Peyer's patch (tissue), 4 donors: ENCODE measurements around the gene KCTD11. TPM values are rescaled to one million over a fixed set of nuclear protein-coding genes. Genes with fewer than 3 reads are reported as not detected.
A peak's percentile ranks its signal among the peaks of the same experiment; 100 is the strongest.
"Not testable (repeated sequence)": the region's sequence is repeated elsewhere in the genome, so short reads cannot be mapped to it uniquely, and the experiment has no call there.

Source experiments
- DNase-seq, 3 donors: peaks; one replicate each; pipeline ENCODE4 v3.0.0-alpha.2; 2017 to 2019
- H3K27ac ChIP-seq, 4 donors: fragments of 200-600 bp; sonication (generic); one replicate each; pipeline ENCODE4 v1.5.1; 2016 to 2019
- H3K27me3 ChIP-seq, 2 donors: fragments of 200-600 bp; sonication (generic); one replicate each; pipeline ENCODE4 v1.5.1; 2019
- H3K36me3 ChIP-seq, 3 donors: fragments of 200-600 bp; sonication (generic); one replicate each; pipeline ENCODE4 v1.5.1; 2016 to 2019
- H3K4me1 ChIP-seq, 4 donors: fragments of 200-600 bp; sonication (generic); one replicate each; pipeline ENCODE4 v1.5.1; 2016 to 2019
- H3K4me3 ChIP-seq, 4 donors: fragments of 200-600 bp; sonication (generic); 1 replicate in 3 of 4; 2 replicates in 1 of 4; pipeline ENCODE4 v1.5.1; 2016 to 2019; ENCODE audit warnings: mild to moderate bottlenecking in 1 of 4
- H3K9me3 ChIP-seq, 4 donors: fragments of 200-600 bp; sonication (generic); one replicate each; pipeline ENCODE4 v1.5.1; 2016 to 2019; ENCODE audit warnings: mild to moderate bottlenecking in 1 of 4
- POLR2A ChIP-seq, 2 donors: fragments of 450-650 bp; IDR thresholded peaks; one replicate each; pipeline ENCODE4 v1.5.1; 2017; ENCODE audit warnings: antibody characterized with exemption in 2 of 2, mild to moderate bottlenecking in 2 of 2, moderate library complexity in 2 of 2
- total RNA-seq, 4 donors: library from RNA; depleted of rRNA; stranded (reverse); fragments of >200 nt; gene quantifications; one replicate each; pipeline ENCODE4 v1.1.0, GENCODE V29; 2016
- TF ChIP-seq, protein P1 (sequence below), 6 experiments: fragments of 450-650 bp in 4 of 6; fragments of 200-600 bp in 2 of 6; sonication (generic) in 1 of 6; IDR thresholded peaks; one replicate each; pipeline ENCODE4 v1.5.1; 2017 to 2019; ENCODE audit warnings: antibody characterized with exemption in 6 of 6, mild to moderate bottlenecking in 3 of 6, moderate library complexity in 1 of 6

Gene KCTD11
- total RNA-seq, 4 donors from 2014 or later: 2.5 to 8.9 (median 7.1) TPM

DNA sequence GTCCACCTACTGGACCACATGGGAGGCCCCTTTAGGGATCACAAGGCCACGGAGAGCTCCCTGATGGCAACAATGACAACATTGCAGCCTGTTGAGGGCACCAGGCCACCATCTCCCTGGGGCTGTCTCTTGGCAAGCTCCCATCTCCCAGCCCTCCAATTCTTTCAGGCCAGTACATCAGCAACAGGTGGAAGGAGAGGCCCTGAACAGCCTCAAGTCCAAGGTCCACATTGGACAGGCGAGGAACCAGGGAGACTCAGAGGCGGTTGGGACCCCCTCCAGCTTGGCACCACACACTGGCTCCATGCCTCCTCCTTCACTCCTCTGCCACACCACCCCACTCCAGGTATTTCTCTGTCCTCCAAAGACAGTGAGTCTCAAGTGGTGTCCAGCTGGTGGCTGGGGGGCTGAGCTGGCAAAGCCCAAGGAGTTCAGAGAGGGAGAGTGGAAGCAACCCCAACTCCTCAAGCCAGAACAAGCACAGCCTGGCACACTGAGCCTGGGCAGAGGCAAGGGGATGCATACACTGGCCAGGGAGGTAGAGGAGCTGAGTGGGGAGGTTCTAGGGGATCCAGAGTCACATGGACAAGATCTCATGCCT is 16.9 kb upstream of the KCTD11 start:
- no peaks in the 10 kb centered on the region for H3K27me3 ChIP-seq
- DNase-seq: no peak
- no peak overlapping the region for H3K4me3 ChIP-seq
- no peaks in the 10 kb centered on the region for H3K9me3 ChIP-seq
- peak overlapping the region in 1 of 4 donors; percentile 94 for H3K27ac ChIP-seq
- TF ChIP-seq POLR2A (IDR thresholded peaks at IDR 0.05): no peak
- TF ChIP-seq, protein P1, sequence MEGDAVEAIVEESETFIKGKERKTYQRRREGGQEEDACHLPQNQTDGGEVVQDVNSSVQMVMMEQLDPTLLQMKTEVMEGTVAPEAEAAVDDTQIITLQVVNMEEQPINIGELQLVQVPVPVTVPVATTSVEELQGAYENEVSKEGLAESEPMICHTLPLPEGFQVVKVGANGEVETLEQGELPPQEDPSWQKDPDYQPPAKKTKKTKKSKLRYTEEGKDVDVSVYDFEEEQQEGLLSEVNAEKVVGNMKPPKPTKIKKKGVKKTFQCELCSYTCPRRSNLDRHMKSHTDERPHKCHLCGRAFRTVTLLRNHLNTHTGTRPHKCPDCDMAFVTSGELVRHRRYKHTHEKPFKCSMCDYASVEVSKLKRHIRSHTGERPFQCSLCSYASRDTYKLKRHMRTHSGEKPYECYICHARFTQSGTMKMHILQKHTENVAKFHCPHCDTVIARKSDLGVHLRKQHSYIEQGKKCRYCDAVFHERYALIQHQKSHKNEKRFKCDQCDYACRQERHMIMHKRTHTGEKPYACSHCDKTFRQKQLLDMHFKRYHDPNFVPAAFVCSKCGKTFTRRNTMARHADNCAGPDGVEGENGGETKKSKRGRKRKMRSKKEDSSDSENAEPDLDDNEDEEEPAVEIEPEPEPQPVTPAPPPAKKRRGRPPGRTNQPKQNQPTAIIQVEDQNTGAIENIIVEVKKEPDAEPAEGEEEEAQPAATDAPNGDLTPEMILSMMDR (IDR thresholded peaks at IDR 0.05): no peak
- H3K4me1 ChIP-seq: peaks cover 0 to 23% (median 14%) of the 10 kb centered on the region in 4 donors
- no peaks in the 10 kb centered on the region for H3K36me3 ChIP-seq

DNA sequence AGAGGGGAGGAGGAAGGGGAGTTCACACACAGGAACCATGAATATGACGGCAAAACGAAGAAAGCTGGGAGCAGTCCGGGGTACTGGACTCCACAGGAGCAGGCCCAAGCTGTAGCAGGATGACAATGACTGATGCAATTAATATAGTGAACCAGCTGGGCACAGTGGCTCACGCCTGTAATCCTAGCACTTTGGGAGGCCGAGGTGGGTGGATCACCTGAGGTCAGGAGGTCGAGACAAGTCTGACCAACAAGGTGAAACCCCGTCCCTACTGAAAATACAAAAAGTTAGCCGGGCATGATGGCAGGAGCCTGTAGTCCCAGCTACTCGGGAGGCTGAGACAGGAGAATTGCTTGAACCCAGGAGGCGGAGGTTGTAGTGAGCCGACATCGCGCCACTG is 16.2 kb upstream of the KCTD11 start:
- not testable (repeated sequence) for H3K9me3 ChIP-seq, H3K36me3 ChIP-seq, DNase-seq, H3K27me3 ChIP-seq
- Histone ChIP-seq H3K4me1 (peaks cover 0 to 18% (median 8%) of the 10 kb centered on the region in 4 donors), H3K4me3 (peak overlapping the region in 1 of 4 donors; percentile 70), H3K27ac (peak overlapping the region in 3 of 4 donors; percentile 62 to 94 (median 86))

DNA sequence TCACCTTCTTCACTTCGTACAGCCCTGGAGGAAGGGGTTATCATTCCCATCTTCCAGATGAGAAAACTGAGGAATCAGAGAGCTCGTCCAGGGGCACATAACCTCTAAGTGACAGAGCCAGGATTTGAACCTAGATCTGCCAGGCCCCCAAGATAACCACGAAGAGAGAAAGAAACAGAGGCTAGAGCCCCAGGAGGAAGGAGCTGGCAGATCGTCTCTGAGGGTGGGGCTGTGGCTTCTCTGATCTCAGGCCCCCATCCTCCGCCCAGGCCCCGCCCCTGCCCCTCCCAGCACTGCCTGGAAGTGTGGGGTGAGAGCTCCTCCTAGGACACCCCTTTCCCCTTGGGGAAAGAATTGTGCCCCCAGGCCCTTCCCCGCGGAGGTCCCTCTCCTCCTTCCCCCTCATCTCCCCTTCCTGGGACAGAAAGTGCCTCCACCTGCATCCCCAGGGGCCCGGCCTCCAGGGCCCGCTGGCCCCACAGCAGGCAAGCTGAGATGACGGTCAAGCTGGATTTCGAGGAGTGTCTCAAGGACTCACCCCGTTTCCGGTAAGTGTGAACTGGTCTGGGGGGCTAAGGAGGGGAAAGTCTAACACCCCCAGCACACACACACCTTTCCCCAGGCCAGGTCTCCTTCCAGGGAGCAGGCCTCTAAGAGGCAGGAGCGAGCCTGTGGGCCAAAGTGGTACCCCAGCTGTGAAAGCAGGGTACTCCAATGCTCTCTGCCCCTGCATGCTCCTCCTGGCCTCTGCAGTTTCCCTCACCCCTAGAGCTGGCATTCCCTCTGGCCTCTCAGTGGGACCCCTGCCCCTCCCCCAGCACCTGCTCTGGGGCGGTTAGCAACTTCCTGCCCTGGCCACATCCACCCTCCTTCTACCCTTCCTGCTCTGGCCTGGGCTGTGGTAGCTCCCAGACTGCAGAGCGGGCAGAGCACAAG is 15.5 kb upstream of the KCTD11 start, which contains the start of gene ACAP1:
Gene ACAP1 (plus strand): TSS at position 290 of the 936 bp plus-strand sequence. CDS start 206 bp downstream, at position 496.
- H3K36me3 ChIP-seq: no peaks in the 10 kb centered on the region
- peak within 1 kb of the TSS; percentile 62 to 94 (median 84) for H3K27ac ChIP-seq
- TF ChIP-seq, protein P1 (IDR thresholded peaks at IDR 0.05): no peak
- no peak for TF ChIP-seq POLR2A (IDR thresholded peaks at IDR 0.05)
- H3K27me3 ChIP-seq: no peaks in the 10 kb centered on the region
- DNase-seq: peak in 2 of 3 donors; percentile 94 to 95
- peak within 1 kb of the TSS; percentile 48 to 70 (median 51) for H3K4me3 ChIP-seq
- H3K9me3 ChIP-seq: no peaks in the 10 kb centered on the region
- peaks cover 0 to 16% (median 8%) of the 10 kb centered on the region in 4 donors for H3K4me1 ChIP-seq

DNA sequence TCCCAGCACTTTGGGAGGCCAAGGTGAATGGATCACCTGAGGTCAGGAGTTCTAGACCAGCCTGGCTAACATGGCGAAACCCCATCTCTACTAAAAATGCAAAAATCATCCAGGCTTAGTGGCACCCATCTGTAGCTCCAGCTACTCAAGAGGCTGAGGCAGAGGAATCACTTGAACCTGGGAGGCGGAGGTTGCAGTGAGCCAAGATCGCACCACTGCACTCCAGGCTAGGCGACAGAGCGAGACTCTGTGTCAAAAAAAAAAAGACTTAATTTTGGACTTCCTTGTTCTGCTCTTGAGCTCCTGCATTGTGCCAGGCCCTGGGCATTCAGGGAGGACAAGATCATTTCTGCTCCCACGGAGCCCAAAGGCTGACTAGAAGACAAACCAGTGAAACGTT is 14.4 kb upstream of the KCTD11 start:
- H3K9me3 ChIP-seq, H3K27me3 ChIP-seq, H3K36me3 ChIP-seq, DNase-seq: not testable (repeated sequence)
- peaks cover 0 to 16% (median 5%) of the 10 kb centered on the region in 4 donors for H3K4me1 ChIP-seq
- peak overlapping the region; percentile 19 to 94 (median 58) for H3K27ac ChIP-seq
- H3K4me3 ChIP-seq: peak overlapping the region in 3 of 4 donors; percentile 50 to 70 (median 52)

DNA sequence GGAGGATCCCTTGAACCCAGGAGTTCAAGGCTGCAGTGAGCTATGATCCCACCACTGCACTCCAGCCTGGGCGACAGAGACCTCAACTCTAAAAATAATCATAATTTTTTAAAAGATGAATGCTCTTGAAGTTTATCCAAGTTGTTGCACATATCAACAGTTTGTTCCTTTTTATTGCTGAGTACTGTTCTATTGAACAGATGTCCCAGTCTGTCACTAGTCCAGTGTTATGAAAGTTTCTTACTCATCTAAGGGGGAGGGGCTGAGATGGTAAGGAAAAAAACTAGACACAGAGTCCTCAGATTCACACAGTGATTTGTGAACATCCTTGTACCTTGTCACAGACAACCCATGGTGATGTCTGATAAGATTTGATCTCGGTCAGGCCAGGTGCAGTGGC is 11.8 kb upstream of the KCTD11 start:
- Histone ChIP-seq H3K36me3 (no peaks in the 10 kb centered on the region), H3K4me3 (no peak overlapping the region), H3K27ac (no peak overlapping the region), H3K4me1 (peaks cover 0 to 14% (median 5%) of the 10 kb centered on the region in 4 donors), H3K9me3 (no peaks in the 10 kb centered on the region), H3K27me3 (no peaks in the 10 kb centered on the region)
- TF ChIP-seq POLR2A (IDR thresholded peaks at IDR 0.05): no peak
- TF ChIP-seq, protein P1 (IDR thresholded peaks at IDR 0.05): no peak
- DNase-seq: no peak

DNA sequence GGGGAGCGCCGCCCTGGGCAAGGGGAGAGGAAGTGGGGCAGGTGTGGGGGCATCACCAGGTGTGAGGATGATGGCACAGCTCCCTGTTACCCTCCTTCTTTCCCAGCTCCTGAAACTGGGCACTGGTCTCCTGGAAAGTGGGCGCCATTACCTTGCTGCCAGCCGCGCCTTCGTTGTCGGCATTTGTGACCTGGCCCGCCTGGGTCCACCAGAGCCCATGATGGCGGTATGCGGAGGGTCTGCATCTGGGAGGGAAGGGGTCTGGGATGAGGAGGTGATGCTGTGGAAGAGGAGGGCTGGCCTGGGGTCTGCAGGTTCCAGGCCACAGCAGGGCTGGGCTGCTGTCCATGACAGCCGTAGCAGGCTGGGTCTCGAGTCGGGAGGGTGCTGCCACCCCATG is 10.1 kb upstream of the KCTD11 start:
- Histone ChIP-seq H3K9me3 (no peaks in the 10 kb centered on the region), H3K27me3 (no peaks in the 10 kb centered on the region), H3K27ac (no peak overlapping the region), H3K4me3 (no peak overlapping the region), H3K4me1 (peaks cover 0 to 5% (median 1%) of the 10 kb centered on the region in 4 donors), H3K36me3 (no peaks in the 10 kb centered on the region)
- DNase-seq: no peak
- TF ChIP-seq, protein P1 (IDR thresholded peaks at IDR 0.05): no peak
- no peak for TF ChIP-seq POLR2A (IDR thresholded peaks at IDR 0.05)
